Ascending aorta (tissue), 2 donors: ENCODE results near the gene CRYBG3. TPM values are rescaled to one million over a fixed set of nuclear protein-coding genes. Genes with fewer than 3 reads are reported as not detected.

Experiments
- DNase-seq, 2 donors: peaks; one replicate each; pipeline ENCODE4 v3.0.0-alpha.2; 2019; ENCODE audit warnings: low spot score in 2 of 2
- H3K27ac ChIP-seq, 2 donors: fragments of 200-600 bp; sonication (generic); one replicate each; pipeline ENCODE4 v1.5.1; 2016 to 2017; ENCODE audit warnings: mild to moderate bottlenecking in 1 of 2
- H3K27me3 ChIP-seq: fragments of 200-600 bp; sonication (generic); one replicate; pipeline ENCODE4 v1.5.1; 2017
- H3K36me3 ChIP-seq, 2 donors: fragments of 200-600 bp; sonication (generic); one replicate each; pipeline ENCODE4 v1.5.1; 2016
- H3K4me1 ChIP-seq, 2 donors: fragments of 200-600 bp; sonication (generic); one replicate each; pipeline ENCODE4 v1.5.1; 2016 to 2017; ENCODE audit warnings: mild to moderate bottlenecking in 1 of 2
- H3K4me3 ChIP-seq, 2 donors: fragments of 200-600 bp; sonication (generic); one replicate each; pipeline ENCODE4 v1.5.1; 2016 to 2017; ENCODE audit warnings: mild to moderate bottlenecking in 1 of 2
- H3K9me3 ChIP-seq, 2 donors: fragments of 200-600 bp; sonication (generic); one replicate each; pipeline ENCODE4 v1.5.1; 2016
- CTCF ChIP-seq, 3 experiments: fragments of 200-600 bp in 2 of 3; fragments of 450-650 bp in 1 of 3; sonication (generic) in 2 of 3; IDR thresholded peaks; one replicate each; pipeline ENCODE4 v1.5.1; 2016 to 2019; ENCODE audit warnings: antibody characterized with exemption in 3 of 3, mild to moderate bottlenecking in 1 of 3, moderate library complexity in 1 of 3
- intact Hi-C: fragments of 100-400 bp; cut with DNase I; formaldehyde crosslinking; loops from one replicate; pipeline ENCODE4 v1.15.1; 2023
- total RNA-seq: library from RNA; depleted of rRNA; stranded (reverse); fragments of >200 nt; gene quantifications from one replicate; pipeline ENCODE4 v1.1.0, GENCODE V29; 2016

CRYBG3 gene
- total RNA-seq, 1 donor from 2014 or later, result 13.2 TPM

GRCh38 chr3:97860364-97860763, 38.6 kb downstream of the CRYBG3 start:
- no peak for DNase-seq
- Histone ChIP-seq H3K27me3 (no peaks in the 10 kb centered on the region), H3K9me3 (peaks cover 0 to 34% of the 10 kb centered on the region in 2 donors), H3K27ac (no peak overlapping the region), H3K4me1 (no peaks in the 10 kb centered on the region), H3K4me3 (no peak overlapping the region), H3K36me3 (peaks cover 9 to 17% of the 10 kb centered on the region in 2 donors)
- intact Hi-C loops, result no loop called here
- no peak for TF ChIP-seq CTCF (IDR thresholded peaks at IDR 0.05)

- TF ChIP-seq CTCF (IDR thresholded peaks at IDR 0.05), result no peak
- no peaks in the 10 kb centered on the region for H3K27me3 ChIP-seq
- no peaks in the 10 kb centered on the region for H3K4me1 ChIP-seq
- H3K4me3 ChIP-seq, result no peak overlapping the region
- intact Hi-C loops, result no loop called here
- DNase-seq, result no peak
- no peak overlapping the region for H3K27ac ChIP-seq
- H3K36me3 ChIP-seq, result peaks cover 9 to 26% of the 10 kb centered on the region in 2 donors
- peaks cover 0 to 26% of the 10 kb centered on the region in 2 donors for H3K9me3 ChIP-seq
Observed at GRCh38 chr3:97862582-97862981, 40.8 kb downstream of the CRYBG3 start.

GRCh38 chr3:97863031-97863430, 41.2 kb downstream of the CRYBG3 start:
- H3K4me3 ChIP-seq, result no peak overlapping the region
- DNase-seq, result no peak
- TF ChIP-seq CTCF (IDR thresholded peaks at IDR 0.05), result no peak
- no peak overlapping the region for H3K27ac ChIP-seq
- H3K9me3 ChIP-seq, result peaks cover 0 to 26% of the 10 kb centered on the region in 2 donors
- intact Hi-C loops, result no loop called here
- no peaks in the 10 kb centered on the region for H3K4me1 ChIP-seq
- no peaks in the 10 kb centered on the region for H3K27me3 ChIP-seq
- H3K36me3 ChIP-seq, result peaks cover 9 to 26% of the 10 kb centered on the region in 2 donors

- Histone ChIP-seq H3K27ac (no peak overlapping the region), H3K4me3 (no peak overlapping the region), H3K4me1 (no peaks in the 10 kb centered on the region), H3K36me3 (peaks cover 9 to 26% of the 10 kb centered on the region in 2 donors), H3K27me3 (no peaks in the 10 kb centered on the region), H3K9me3 (peaks cover 0 to 21% of the 10 kb centered on the region in 2 donors)
- no peak for TF ChIP-seq CTCF (IDR thresholded peaks at IDR 0.05)
- intact Hi-C loops, result no loop called here
- DNase-seq, result no peak
Observed at GRCh38 chr3:97863775-97864174, 42.0 kb downstream of the CRYBG3 start.

GRCh38 chr3:97871186-97871585, 49.4 kb downstream of the CRYBG3 start:
- TF ChIP-seq CTCF (IDR thresholded peaks at IDR 0.05), result no peak

More at GRCh38 chr3:97871186-97871585, 49.4 kb downstream of the CRYBG3 start:
- Histone ChIP-seq H3K4me1 (no peaks in the 10 kb centered on the region), H3K27ac (no peak overlapping the region), H3K36me3 (peaks cover 6 to 23% of the 10 kb centered on the region in 2 donors), H3K9me3 (peaks cover 0 to 42% of the 10 kb centered on the region in 2 donors), H3K4me3 (no peak overlapping the region), H3K27me3 (no peaks in the 10 kb centered on the region)
- DNase-seq, result no peak
- intact Hi-C loops, result no loop called here
